B cell (primary cell): ENCODE data around the gene NME2.
"Not testable (repeated sequence)": the region's sequence is repeated elsewhere in the genome, so short reads cannot be mapped to it uniquely, and the experiment has no call there.

Experiments
- EZH2 ChIP-seq: IDR thresholded peaks from 2 replicates; pipeline ENCODE4 v1.6.1; 2012; ENCODE audit warnings: borderline replicate concordance, low read depth, mild to moderate bottlenecking, moderate library complexity, low read length; ENCODE audit not compliant: insufficient read depth, poor library complexity, severe bottlenecking
- TF ChIP-seq, protein P1 (sequence below): fragments of 200-600 bp; IDR thresholded peaks from one replicate; pipeline ENCODE4 v1.8.0; 2022; ENCODE audit warnings: antibody characterized with exemption, mild to moderate bottlenecking

DNA sequence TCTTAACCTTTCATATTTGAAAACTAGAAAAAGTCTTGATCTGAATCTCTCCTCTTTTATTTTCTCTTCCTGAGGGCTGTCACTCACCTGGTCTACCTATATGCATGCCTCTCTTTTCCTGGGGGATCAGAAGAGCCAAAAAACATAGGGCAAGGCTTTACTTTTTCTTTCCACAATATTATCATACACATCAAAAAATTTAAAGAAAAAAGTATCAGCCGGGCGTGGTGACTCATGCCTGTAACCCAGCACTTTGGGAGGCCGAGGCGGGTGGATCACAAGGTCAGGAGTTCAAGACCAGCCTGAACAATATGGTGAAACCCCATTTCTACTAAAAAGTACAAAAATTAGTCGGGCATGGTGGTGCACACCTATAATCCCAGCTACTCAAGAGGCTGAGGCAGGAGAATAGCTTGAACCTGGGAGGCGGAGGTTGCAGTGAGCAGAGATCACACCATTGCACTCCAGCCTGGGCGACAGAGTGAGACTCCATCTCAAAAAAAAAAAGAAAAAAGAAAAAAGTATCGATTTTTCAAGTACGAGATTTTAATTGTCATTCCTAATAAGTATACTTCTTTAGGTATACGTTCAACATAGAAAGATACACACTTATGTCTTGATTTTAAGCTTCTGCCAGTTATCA lies 43.6 kb upstream of the NME2 start:
- TF ChIP-seq, protein P1, sequence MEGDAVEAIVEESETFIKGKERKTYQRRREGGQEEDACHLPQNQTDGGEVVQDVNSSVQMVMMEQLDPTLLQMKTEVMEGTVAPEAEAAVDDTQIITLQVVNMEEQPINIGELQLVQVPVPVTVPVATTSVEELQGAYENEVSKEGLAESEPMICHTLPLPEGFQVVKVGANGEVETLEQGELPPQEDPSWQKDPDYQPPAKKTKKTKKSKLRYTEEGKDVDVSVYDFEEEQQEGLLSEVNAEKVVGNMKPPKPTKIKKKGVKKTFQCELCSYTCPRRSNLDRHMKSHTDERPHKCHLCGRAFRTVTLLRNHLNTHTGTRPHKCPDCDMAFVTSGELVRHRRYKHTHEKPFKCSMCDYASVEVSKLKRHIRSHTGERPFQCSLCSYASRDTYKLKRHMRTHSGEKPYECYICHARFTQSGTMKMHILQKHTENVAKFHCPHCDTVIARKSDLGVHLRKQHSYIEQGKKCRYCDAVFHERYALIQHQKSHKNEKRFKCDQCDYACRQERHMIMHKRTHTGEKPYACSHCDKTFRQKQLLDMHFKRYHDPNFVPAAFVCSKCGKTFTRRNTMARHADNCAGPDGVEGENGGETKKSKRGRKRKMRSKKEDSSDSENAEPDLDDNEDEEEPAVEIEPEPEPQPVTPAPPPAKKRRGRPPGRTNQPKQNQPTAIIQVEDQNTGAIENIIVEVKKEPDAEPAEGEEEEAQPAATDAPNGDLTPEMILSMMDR, result not testable (repeated sequence)
- TF ChIP-seq EZH2, result not testable (repeated sequence)
